Testis (tissue), 2 donors: ENCODE results near the gene TTBK1.

Experiments used
- POLR2A ChIP-seq: fragments of 450-650 bp; IDR thresholded peaks from one replicate; pipeline ENCODE4 v1.6.1; 2017; ENCODE audit warnings: antibody characterized with exemption, mild to moderate bottlenecking, moderate library complexity
- TF ChIP-seq, protein P1 (sequence below), 3 experiments: fragments of 450-650 bp in 2 of 3; fragments of 200-600 bp in 1 of 3; sonication (generic) in 1 of 3; IDR thresholded peaks; one replicate each; pipeline ENCODE4 v1.5.1; 2016 to 2019; ENCODE audit warnings: antibody characterized with exemption in 3 of 3, mild to moderate bottlenecking in 2 of 3, moderate library complexity in 1 of 3

DNA sequence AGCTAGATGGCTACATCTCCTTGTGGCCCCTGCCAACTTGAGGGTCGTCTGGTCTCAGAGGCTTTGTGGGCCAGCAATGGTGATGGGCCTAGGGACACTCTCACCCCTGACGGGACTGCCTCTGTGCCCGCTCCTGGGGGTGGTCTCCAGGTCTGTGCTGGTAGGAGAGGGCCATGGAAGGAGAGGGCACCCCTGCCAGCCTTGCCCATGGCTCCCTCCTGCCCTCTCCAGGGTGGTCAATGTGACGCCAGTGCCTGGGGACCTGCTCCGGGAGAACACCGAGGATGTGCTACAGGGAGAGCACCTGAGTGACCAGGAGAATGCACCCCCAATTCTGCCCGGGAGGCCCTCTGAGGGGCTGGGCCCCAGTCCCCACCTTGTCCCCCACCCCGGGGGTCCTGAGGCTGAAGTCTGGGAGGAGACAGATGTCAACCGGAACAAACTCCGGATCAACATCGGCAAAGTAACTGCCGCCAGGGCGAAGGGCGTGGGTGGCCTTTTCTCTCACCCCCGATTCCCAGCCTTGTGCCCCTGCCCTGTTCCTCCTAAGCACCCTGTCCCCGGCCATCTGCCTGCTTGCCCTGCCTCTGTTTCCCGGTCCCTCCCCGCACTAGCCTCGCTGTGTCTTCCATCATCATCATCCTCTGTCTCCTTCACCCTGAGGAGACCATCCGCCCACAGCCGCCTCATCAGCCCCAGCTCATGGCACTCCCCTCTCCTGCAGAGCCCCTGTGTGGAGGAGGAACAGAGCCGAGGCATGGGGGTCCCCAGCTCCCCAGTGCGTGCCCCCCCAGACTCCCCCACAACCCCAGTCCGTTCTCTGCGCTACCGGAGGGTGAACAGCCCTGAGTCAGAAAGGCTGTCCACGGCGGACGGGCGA is 15.8 kb downstream of the TTBK1 start:
- TF ChIP-seq, protein P1, sequence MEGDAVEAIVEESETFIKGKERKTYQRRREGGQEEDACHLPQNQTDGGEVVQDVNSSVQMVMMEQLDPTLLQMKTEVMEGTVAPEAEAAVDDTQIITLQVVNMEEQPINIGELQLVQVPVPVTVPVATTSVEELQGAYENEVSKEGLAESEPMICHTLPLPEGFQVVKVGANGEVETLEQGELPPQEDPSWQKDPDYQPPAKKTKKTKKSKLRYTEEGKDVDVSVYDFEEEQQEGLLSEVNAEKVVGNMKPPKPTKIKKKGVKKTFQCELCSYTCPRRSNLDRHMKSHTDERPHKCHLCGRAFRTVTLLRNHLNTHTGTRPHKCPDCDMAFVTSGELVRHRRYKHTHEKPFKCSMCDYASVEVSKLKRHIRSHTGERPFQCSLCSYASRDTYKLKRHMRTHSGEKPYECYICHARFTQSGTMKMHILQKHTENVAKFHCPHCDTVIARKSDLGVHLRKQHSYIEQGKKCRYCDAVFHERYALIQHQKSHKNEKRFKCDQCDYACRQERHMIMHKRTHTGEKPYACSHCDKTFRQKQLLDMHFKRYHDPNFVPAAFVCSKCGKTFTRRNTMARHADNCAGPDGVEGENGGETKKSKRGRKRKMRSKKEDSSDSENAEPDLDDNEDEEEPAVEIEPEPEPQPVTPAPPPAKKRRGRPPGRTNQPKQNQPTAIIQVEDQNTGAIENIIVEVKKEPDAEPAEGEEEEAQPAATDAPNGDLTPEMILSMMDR (IDR thresholded peaks at IDR 0.05), result no peak
- no peak for TF ChIP-seq POLR2A
